GM18867 (cell line): ENCODE measurements around the gene ATP2B3.

Experiments
- ATAC-seq: cut with Tn5 transposase; IDR thresholded peaks from one replicate; pipeline ENCODE4 v1.9.1; 2021; ENCODE audit warnings: mild to moderate bottlenecking, moderate library complexity; ENCODE audit not compliant: unreplicated experiment

Gene ATP2B3

DNA sequence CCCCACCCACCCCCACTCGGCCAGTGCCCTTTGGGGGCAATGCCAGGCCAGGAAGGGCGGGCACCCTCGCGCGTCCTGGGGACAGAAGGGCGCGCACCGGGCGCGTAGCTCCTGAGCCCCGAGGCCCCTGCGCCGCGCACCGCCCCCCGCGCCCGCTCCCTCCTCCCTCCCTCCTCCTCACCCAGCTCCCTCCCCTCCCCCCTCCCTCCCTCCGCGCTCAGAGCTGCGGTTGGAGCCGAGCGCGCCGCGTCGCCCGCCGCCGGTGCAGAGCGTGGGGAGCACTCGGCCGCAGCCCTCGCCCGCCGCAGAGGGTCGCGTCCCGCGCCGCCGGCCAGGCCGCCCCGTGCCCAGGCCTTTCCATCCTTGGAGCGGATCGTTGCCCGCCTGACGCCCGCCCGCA lies at the start of gene ATP2B3:
ATP2B3 (plus strand) TSS at position 220 of the 400 bp plus-strand sequence. CDS start 18,606 bp downstream, outside the sequence.
- ATAC-seq: no peak

DNA sequence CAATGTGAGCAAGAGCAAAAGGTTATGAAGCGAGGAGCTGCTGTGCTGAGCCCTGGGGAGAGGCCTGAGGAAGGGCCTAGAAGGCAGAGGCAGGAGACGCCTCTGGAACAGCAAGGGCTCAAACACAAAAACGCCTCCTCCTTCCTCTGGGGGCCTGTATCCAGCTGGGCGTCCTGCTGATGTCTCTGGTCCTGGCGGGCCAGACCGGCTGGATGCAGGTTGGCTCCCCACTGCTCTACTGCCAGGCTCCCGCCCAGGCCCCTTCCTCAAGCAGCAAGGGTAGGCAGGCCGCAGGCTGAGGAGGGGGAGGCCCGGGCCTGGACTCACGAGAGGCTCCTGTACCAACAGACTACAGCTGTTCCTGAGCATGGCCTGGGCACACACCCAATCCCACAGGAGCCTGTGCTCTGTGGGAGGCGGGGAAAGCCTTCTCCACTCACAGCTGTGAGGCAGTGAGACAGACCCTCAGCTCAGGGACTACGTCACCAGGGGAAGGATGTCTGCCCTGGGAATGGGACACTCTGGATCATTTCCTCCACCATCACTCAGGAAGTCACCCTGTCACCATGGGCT lies 49.3 kb upstream of the ATP2B3 start:
- ATAC-seq: no peak

- peak; percentile 40 for ATAC-seq
These were observed 47.5 kb upstream of the ATP2B3 start for GRCh38 chrX:153469811-153470410.

GRCh38 chrX:153470411-153471363 lies 46.8 kb upstream of the ATP2B3 start, which contains the start of gene HAUS7:
Gene HAUS7 (minus strand): TSS chrX:153470576. CDS start chrX:153470557, 19 bp downstream.
- peak; percentile 76 for ATAC-seq

DNA sequence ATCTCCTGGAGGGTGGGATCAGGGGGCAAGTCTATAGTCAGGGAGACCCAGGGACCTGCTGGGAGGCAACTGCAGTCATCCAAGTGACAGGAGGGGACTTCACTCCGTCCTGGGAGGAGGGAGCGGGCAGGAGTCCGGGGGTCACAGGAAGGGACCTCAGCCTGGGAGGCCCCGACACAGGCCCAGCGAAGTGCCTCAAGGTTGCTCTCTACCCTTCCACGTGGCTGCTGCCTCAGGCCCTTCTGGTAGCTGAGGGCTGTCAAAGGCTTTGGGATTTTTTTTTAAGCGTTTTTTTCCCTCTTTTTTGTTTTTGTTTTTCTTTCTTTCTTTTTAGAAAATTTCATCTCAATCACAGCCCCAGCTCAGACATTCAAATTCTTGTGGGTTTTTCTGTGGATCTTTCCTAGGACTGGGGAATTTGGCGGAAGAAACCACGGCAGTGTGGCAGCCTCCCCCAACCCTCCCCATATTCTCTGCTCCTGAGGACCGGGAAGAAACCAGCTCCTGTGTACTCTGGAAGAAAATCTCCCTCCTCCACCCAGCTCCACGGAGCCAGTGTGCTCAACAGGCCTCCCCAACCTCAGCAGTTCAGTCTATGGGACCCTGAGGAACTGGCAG lies 45.7 kb upstream of the ATP2B3 start:
- ATAC-seq: no peak

DNA sequence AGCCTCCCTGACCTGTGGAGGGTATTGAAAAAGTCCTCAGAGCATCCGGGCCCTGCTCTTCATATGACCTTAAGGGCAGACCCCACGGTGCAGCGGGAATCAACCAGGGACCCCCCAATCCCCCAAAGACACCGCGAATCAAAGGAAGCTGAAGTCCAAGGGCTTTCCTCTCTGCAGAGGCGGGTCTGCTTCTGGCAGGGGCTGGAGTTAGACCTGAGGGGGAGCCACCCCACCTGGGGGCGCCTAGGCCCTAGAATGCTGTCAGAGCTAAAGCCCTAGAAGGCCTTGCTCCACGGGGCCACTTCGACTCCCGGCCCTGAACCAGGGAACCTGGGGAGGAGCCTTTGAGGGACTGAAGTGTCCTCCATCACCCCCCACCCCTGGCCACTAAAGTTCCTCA lies 44.3 kb upstream of the ATP2B3 start:
- ATAC-seq: no peak

DNA sequence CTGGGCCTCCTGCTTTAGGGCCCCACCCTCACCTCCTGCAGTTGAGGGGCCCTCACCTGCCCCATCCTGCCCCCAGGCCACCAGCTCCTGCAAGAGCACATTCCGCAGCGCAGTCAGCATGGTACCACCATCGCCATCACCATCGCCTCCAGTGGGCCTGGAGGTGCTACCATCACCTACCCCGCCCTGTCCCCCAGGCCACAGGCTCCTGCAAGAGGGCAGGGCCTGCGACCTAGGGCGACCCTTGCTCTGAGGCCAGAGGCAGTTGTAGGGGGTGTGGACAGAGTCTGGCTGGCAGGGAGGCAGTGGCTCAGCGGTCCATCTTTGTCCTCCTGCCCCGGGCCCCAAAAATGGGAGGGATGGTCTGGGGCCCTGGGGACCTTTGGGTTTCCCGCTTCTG lies 43.2 kb upstream of the ATP2B3 start:
- ATAC-seq: no peak

DNA sequence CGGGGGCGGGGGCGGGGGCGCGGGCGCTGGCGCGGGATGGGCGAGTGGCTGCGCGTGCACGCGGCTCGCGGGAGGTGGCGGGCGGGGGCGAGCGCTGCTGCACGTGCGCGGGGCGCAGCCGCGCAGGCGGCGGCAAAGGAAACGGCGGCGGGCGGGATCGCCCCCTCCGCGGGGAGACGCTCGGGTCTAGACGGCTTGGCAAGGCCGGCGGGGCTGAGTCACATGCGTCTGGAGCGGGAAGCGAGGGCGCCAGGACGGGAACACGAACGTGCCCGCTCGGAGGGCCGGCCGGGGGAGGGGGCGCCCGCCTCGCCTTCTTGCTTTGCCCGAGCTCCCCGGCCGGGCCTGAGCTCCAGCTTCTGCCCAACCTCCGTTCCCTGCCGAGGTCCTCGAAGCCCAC lies 42.7 kb upstream of the ATP2B3 start:
- no peak for ATAC-seq

GRCh38 chrX:153475271-153475670 lies 42.2 kb upstream of the ATP2B3 start:
- no peak for ATAC-seq

- ATAC-seq: no peak
These were observed 41.6 kb upstream of the ATP2B3 start for GRCh38 chrX:153475751-153476281.

DNA sequence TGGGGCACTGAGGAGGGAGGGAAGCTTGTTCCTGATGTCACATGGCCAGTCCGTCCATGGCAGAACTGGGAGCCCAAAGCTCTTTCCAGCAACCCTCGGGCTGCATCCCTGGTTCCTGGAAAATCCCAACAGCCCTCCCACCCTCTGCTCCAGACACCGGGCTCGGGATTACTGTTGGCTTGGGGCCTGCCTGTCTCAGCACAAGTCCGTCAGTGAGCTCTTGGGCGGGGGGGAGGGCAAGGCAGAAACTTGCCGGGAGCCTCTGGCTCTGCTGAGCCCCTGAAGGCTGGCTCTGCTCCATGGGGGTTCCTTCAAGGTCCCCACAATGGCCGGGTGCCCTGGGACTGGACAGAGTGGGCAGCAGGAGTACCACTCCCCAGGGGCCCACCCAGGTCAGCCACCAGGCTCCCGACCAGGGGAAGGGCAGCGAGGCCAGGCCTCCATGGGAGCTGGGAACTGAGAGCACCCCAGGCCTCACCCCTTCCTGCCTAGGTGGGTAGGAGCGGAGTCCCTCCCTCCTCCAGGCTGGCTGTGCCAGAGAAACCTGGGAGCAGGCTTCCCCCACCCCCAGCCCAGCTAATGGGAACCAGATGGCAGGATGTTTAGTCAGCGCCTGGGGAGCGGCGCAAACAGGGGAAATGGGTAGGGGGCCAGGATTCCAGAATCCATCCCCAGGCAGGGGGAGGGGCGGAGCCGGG lies 40.6 kb upstream of the ATP2B3 start:
- ATAC-seq: no peak

GRCh38 chrX:153477364-153477857 lies 40.0 kb upstream of the ATP2B3 start:
- no peak for ATAC-seq

- ATAC-seq: no peak
These were observed 39.5 kb upstream of the ATP2B3 start for GRCh38 chrX:153477901-153478300.

DNA sequence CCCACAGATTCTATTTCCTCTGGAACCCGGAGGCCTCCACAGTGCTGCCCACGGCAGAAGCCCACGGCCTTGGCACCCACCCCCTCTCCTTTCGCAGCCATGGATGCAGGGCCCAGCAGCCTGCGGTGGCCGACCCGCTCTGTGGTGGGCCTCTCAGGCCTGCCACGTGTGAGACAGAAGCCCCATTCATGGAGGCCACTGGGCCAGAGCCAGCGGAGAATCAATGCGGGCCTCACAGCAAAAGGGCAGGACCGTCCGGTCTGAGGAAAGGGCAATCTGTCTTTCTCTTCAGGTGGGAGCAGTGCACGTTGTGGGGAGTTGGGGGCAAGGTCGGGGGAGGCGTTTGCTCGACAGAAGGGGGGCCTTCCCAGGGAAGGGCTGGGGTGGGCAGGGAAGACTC lies 38.7 kb upstream of the ATP2B3 start:
- ATAC-seq: no peak

- no peak for ATAC-seq
These were observed 36.4 kb upstream of the ATP2B3 start for GRCh38 chrX:153481043-153481442.

DNA sequence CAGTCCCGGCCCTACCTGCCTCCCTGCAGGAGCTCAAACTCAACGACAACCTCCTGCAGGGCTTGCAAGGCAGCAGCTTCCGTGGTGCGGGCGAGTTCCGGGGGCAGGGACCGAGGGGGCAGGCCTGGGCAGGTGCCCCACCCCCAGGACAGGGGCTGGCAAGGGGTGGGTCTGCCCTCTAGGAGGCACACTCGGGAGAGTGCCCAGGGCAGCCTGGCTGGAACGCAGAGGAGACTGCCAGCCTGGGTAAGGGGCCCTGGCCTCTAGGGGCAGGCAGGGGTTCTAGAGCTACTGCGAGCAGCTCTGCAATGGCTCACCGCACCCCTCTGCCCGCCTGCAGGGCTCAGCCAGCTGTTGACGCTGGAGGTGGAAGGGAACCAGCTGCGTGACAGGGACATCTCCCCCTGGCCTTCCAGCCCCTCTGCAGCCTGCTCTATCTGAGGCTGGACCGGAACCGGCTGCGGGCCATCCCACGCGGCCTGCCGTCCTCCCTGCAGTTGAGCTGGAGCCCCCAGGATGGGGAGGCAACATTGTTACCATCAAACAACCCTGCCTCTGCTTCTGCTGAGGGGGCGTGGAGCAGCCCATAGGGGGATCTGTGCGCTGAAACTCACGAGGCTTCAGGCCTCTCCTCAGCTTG lies 34.9 kb upstream of the ATP2B3 start:
- no peak for ATAC-seq

DNA sequence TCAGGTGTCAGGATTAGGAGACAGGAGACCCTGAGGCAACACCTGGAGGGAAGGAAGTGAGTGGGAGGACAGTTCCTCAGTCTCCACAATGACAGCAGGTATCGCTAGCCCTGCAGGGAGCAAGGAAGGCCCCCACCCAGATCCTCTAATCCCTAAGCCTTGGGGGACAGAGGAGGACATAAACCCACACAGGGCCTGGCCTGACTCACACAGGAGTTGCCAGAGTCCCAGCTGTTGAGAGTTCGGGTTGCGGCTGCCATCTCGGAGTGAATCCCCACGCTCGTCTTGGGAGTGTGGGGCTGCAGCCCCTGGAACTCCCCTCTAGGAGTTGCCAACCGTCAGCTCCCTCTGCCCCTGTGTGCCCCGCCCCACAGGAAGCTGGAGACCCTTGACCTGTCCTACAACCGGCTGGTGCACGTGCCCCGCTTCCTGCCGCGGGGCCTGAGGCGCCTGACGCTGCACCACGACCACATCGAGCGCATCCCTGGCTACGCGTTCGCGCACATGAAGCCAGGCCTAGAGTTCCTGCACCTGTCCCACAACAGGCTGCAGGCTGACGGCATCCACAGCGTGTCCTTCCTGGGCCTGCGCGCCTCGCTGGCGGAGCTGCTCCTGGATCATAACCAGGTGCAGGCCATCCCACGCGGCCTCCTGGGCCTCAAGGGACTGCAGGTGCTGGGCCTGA lies 31.9 kb upstream of the ATP2B3 start:
- no peak for ATAC-seq

DNA sequence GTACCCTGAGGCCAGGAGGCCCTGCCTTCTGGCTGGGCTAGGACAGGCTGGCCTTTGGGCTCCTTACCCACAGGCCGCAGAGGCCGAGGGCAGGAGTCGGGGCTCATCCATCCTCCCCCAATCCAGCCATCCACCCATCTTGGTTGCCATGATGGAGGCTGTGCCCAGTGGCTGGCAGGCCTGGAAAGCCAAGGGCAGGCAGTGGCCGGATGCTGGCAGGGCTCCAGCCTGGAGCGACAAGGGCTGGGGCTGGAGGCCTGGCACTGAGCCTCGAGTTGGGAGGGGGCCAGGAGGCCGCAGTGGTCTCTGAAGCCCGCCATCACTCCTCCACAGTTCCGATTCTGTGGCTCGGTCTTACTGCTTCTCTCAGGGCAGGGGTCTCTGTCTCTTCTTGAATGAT lies 31.3 kb upstream of the ATP2B3 start:
- no peak for ATAC-seq

- ATAC-seq: no peak
These were observed 29.8 kb upstream of the ATP2B3 start for GRCh38 chrX:153487590-153488071.
